Duodenal mucosa (tissue), 2 donors: ENCODE measurements around the gene KCNK1.

ENCODE experiments used
- H3K27ac ChIP-seq: one replicate; pipeline ENCODE4 v1.7.0; 2013; ENCODE audit warnings: low read depth, low read length
- H3K27me3 ChIP-seq, 2 donors: one replicate each; pipeline ENCODE4 v1.7.0; 2013; ENCODE audit warnings: low read length in 2 of 2, control low read depth in 1 of 2; ENCODE audit not compliant: insufficient read depth in 2 of 2, control insufficient read depth in 1 of 2
- H3K36me3 ChIP-seq, 2 donors: one replicate each; pipeline ENCODE4 v1.7.0; 2013; ENCODE audit warnings: low read length in 2 of 2, control low read depth in 1 of 2; ENCODE audit not compliant: insufficient read depth in 2 of 2, control insufficient read depth in 1 of 2
- H3K4me1 ChIP-seq, 2 donors: one replicate each; pipeline ENCODE4 v1.7.0; 2013; ENCODE audit warnings: low read length in 2 of 2, control low read depth in 1 of 2; ENCODE audit not compliant: insufficient read depth in 2 of 2, control insufficient read depth in 1 of 2
- H3K4me3 ChIP-seq, 2 donors: one replicate each; pipeline ENCODE4 v1.7.0; 2013; ENCODE audit warnings: low read length in 2 of 2, low read depth in 1 of 2
- H3K9ac ChIP-seq, 2 donors: one replicate each; pipeline ENCODE4 v1.7.0; 2013; ENCODE audit warnings: low read length in 2 of 2, low read depth in 1 of 2
- H3K9me3 ChIP-seq, 2 donors: one replicate each; pipeline ENCODE4 v1.7.0; 2013; ENCODE audit warnings: low read length in 2 of 2, control low read depth in 1 of 2; ENCODE audit not compliant: control insufficient read depth in 1 of 2

Gene KCNK1

DNA sequence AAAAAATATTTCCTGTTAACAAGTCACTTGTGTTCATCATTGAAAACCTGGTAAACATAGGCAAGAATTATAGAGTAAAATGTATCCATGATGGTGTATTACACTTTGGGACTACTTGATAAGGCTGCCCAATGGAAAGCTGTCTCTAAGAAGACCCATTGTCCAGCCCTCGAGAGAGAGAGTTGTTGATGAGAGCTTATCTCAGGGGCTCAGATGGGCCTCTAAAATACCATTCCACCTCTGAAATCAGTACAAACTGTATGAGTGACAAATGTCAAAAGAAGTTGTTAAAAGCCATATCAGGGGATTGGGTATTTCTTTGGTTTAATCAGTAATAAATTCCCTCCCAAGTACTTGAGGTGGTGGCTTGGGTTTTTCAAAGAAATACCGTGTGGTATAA, 96.1 kb downstream of the KCNK1 start:
- H3K9ac ChIP-seq = no peak overlapping the region
- H3K4me1 ChIP-seq = peaks cover 6 to 36% of the 10 kb centered on the region in 2 donors
- H3K4me3 ChIP-seq = no peak overlapping the region
- no peak overlapping the region for H3K27ac ChIP-seq
- no peaks in the 10 kb centered on the region for H3K27me3 ChIP-seq
- H3K9me3 ChIP-seq = peaks cover 0 to 6% of the 10 kb centered on the region in 2 donors
- no peaks in the 10 kb centered on the region for H3K36me3 ChIP-seq

DNA sequence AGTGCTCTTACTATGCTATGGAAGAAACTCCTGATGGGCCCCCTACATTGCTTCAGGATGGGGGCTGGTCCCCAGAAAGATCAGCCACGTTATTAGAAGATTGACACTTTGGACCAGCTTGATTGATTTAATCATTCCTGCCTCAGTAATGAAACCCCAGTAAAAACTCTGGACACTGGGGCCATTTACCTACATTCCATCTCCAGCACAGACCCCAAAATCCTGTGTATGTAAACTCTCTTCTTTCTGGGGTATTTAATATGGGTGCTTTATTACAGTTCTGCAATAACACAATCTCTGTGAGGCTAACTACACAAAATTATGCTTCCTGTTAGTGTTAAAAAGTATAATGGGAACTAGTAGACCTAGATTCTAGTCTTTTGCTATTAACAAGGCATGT, 96.6 kb downstream of the KCNK1 start:
- H3K36me3 ChIP-seq = no peaks in the 10 kb centered on the region
- H3K9ac ChIP-seq = no peak overlapping the region
- H3K9me3 ChIP-seq = peaks cover 0 to 6% of the 10 kb centered on the region in 2 donors

DNA sequence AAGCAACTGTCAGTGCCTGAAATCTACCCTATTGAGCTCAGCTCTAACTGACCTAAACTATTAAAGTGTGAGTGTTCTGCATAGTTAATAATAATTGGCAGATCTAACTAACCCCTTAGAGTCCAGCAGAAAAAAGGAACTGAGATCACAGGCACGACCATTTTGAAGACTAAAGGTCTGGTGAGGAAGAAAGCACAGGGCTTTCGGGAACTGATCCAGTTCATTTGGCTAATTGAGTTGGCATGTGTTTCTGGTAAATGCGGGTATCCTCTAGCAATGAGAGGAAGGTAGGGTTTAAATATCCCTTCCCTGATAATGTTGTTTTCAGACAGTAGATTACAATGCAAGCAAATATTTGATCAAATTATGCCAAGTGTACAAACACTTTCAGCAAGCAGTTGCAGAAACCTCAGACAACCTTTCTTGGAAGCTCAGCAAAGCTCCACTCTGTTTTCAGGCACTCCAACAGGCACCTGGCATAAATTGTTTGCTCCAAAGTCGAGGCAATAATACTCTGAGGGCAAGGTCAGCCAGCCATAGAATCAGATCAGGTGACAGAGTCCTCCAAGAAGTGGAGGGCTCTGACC, 100.8 kb downstream of the KCNK1 start:
- H3K27me3 ChIP-seq = no peaks in the 10 kb centered on the region
- no peak overlapping the region for H3K4me3 ChIP-seq

More for the DNA sequence above, 96.6 kb downstream of the KCNK1 start:
- H3K27ac ChIP-seq = no peak overlapping the region
- peaks cover 6 to 31% of the 10 kb centered on the region in 2 donors for H3K4me1 ChIP-seq
- no peak overlapping the region for H3K4me3 ChIP-seq
- no peaks in the 10 kb centered on the region for H3K27me3 ChIP-seq

DNA sequence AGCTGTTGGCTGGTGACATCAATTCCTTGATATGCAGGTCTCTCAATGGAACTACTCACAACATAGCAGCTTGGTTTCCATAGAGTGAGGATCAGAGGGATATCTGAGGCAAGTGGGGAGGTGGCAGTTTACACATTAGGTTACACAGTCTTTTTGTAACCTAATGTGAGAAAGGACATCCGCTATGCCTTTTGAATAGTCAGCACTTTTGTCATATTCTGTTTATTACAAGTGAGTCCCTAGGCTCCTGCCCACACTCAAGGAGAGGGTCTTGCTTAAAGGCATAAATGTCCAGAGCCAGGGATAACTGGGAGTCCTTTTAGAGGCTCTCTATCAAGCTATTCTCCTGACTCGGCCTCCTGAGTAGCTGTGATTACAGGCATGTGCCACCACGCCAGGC, 104.2 kb downstream of the KCNK1 start:
- H3K36me3 ChIP-seq = no peaks in the 10 kb centered on the region

More for the DNA sequence above, 100.8 kb downstream of the KCNK1 start:
- Histone ChIP-seq H3K9ac (no peak overlapping the region), H3K36me3 (no peaks in the 10 kb centered on the region), H3K27ac (no peak overlapping the region), H3K4me1 (peaks cover 2 to 10% of the 10 kb centered on the region in 2 donors), H3K9me3 (peaks cover 0 to 6% of the 10 kb centered on the region in 2 donors)

DNA sequence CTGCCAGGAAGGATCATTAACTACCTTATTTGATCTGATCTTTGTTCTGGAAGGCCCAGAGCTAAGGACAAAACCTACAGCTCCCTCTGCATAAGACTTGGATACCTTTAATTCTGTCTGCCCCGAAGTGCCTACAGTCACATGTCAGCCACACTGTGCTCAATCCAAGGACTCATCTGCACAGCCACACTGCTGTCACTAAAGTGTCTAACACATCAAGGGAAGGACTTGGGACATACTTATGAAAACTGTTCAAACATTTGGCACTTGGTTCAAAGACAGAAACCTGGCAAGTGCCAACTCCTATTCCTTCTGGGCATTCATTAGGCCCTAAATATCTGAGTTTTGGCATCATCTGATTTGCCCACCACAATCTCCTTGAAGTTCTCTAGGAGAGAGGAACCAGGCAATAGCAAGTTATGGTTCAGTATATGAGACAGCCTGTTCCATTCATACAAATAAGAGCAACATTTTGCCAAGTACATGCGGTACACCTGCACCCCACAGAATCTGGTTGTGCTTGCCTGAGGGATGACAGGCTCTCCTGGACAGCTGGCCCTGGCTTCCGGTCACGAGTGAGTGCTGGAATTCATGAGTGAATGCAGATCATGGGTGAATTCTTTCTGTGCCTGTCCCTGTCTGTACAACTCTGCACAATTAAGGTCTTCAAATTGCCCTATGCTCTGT, 105.9 kb downstream of the KCNK1 start:
- H3K4me3 ChIP-seq = no peak overlapping the region
- no peaks in the 10 kb centered on the region for H3K36me3 ChIP-seq
- H3K9me3 ChIP-seq = no peaks in the 10 kb centered on the region
- peaks cover 2 to 8% of the 10 kb centered on the region in 2 donors for H3K4me1 ChIP-seq
- no peak overlapping the region for H3K27ac ChIP-seq
- H3K9ac ChIP-seq = no peak overlapping the region
- no peaks in the 10 kb centered on the region for H3K27me3 ChIP-seq

More for the DNA sequence above, 104.2 kb downstream of the KCNK1 start:
- Histone ChIP-seq H3K4me1 (peaks cover 8 to 10% of the 10 kb centered on the region in 2 donors), H3K27me3 (no peaks in the 10 kb centered on the region), H3K9me3 (no peaks in the 10 kb centered on the region), H3K27ac (no peak overlapping the region), H3K9ac (no peak overlapping the region), H3K4me3 (no peak overlapping the region)

DNA sequence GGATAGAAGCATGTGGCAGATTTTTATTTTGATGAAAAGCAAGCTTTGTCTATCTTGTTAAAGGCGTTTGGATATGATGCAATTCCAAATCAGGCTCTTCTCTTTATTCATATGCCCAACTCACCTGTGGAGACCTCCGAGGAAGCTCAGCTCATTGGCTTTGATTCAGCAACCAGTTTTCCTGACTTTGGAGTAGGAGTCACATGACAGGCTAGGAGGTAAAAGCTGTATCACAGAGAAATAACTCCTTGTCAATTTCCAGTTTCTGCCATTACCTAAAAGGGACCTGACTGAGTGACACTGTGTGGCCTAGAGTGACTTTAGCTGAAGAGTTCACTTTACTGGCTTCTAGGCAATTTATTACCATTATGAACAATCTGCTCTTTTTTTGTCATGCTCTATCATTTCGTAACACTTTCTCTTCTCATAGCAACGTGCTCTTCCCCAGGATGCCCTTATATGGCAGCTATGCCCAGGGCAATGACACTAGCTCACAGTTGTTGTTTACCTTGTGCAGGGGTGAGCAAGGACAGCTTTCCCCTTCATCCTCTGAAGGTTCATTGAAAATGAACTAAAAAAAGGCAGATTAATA, 107.2 kb downstream of the KCNK1 start:
- Histone ChIP-seq H3K27ac (no peak overlapping the region), H3K9me3 (no peaks in the 10 kb centered on the region), H3K27me3 (no peaks in the 10 kb centered on the region), H3K4me3 (no peak overlapping the region), H3K36me3 (no peaks in the 10 kb centered on the region), H3K9ac (no peak overlapping the region), H3K4me1 (peaks cover 0 to 8% of the 10 kb centered on the region in 2 donors)
